ENCODE data around the gene FAM83E.

DNA sequence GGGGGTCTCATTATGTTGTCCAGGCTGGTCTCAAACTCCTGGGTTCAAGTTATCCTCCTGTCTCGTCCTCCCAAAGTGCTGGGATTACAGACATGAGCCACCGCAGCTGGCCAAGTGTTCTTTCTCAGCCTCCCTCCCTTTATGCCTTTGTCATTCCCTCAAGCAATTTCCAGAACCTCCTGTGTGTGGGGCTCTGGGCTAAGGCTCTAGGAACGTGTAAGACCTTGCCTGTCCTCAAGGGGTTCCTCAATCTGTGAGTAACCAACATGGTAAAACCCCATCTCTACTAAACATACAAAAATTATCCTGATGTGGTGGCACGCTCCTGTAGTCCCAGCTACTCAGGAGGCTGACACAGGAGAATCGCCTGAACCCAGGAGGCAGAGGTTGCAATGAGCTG, 23.9 kb downstream of the FAM83E start:
- TF ChIP-seq, protein P1, sequence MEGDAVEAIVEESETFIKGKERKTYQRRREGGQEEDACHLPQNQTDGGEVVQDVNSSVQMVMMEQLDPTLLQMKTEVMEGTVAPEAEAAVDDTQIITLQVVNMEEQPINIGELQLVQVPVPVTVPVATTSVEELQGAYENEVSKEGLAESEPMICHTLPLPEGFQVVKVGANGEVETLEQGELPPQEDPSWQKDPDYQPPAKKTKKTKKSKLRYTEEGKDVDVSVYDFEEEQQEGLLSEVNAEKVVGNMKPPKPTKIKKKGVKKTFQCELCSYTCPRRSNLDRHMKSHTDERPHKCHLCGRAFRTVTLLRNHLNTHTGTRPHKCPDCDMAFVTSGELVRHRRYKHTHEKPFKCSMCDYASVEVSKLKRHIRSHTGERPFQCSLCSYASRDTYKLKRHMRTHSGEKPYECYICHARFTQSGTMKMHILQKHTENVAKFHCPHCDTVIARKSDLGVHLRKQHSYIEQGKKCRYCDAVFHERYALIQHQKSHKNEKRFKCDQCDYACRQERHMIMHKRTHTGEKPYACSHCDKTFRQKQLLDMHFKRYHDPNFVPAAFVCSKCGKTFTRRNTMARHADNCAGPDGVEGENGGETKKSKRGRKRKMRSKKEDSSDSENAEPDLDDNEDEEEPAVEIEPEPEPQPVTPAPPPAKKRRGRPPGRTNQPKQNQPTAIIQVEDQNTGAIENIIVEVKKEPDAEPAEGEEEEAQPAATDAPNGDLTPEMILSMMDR (IDR thresholded peaks at IDR 0.05): no peak
- TF ChIP-seq POLR2A (IDR thresholded peaks at IDR 0.05): no peak

Measured in testis (tissue), 2 donors.